HCEC 1CT (cell line): ENCODE data around the gene NAP1L1.

Experiments
- DNase-seq: peaks from one replicate; pipeline ENCODE4 v3.0.0-alpha.2; 2017

Gene NAP1L1

DNA sequence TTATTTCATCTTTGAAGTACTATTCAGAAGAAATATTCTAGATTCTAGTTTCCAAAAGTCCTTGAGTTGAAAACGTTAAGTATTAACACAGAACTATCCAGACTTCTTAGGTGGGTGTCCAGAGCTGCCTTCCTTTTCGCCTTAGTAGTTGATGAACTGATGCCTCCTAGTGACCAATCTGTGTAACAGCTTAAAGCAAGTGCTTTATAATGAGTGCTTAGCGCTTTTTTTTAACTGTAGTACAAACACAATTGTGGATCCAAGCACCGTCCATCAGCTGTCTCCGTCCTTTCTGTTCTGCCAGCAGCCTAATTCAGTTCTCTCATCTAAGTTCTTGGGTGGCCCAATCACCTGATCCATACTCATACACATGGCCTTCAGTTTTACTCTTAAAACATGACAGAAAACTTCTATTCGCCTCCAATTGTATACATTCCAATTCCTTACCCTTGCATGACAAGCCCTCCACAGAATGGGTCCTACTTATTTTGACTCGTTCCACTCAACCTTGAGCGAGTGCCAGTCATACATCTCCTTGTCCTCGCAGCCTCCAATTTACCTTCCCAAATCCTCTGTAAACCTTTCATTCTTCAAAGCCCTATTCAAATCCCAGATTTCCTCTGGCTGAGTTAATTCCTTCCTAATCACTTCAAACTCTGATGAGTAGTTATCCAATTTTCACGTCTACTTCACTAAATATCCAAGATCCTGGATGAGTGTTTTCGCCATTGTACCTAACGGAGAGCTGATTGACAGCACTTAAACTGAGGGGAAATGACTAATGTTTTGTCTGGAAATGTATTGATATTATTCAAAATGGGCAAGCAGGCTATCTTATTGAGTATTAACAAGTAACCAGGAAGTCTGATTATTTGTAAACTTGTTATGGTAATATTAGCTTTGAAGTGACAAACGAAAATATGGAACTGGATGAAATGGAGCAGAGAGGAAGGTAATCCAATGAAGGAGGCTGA is 47.1 kb downstream of the NAP1L1 start:
- DNase-seq = peak; percentile 86

DNA sequence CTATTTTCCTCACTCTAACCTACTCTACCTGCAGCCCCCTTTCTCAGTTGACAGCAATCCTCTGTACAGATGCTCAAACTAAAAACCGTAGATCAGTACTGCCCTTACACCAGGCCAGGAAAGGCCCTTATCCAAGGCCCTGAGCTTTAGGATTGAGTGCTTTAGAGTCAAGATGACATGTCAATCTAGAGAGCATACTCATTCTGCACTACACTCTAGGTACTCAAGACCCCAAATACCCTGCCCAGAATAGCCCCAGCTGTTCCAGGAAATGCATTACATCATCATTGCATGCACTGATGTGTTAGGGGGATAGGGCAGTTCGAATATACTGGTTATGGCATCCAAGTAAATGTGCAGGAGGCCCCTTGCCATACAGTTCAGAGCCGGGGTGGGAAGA is 49.4 kb downstream of the NAP1L1 start:
- DNase-seq = no peak

DNA sequence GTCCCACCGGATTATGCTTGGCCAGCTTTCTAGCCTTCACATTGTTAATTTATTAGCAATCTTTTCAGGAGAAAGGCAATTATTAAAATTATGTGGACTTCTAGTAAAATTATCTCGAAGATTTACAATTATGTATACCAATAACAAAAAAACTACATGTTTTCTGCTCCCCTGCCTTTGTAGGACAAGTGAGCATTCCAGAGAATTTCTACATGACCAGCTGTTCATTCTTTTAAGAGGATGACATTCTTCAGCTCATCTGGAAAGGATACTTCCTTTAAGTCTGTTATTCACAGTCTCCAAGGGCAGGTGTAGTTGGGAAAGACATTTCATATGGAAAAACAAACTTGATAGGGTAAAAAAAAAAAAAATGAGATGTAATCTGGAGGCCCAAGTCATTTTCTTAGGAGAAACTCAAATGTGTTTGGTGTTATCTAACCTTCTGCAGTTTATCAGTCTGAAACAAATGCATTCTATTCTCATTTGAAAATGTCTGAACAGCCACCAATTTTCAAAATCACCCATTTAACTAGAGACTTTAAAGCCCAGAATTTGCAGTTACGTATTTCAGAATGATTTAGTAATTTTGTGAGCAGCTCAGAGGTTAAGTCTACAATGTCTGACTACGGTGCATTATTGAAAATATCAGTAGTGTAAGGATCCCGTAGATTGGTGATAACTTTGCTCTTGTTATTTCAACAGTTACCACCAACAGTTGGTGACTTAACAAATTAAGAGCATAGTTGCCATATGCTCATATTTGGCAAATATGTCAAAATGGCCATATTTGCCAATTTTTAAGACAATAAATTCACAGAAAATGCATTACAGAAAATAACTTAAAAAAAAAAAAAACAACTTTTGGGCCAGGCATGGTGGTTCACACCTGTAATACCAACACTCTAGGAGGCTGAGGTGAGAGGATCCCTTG is 51.1 kb downstream of the NAP1L1 start:
- DNase-seq = peak; percentile 57

DNA sequence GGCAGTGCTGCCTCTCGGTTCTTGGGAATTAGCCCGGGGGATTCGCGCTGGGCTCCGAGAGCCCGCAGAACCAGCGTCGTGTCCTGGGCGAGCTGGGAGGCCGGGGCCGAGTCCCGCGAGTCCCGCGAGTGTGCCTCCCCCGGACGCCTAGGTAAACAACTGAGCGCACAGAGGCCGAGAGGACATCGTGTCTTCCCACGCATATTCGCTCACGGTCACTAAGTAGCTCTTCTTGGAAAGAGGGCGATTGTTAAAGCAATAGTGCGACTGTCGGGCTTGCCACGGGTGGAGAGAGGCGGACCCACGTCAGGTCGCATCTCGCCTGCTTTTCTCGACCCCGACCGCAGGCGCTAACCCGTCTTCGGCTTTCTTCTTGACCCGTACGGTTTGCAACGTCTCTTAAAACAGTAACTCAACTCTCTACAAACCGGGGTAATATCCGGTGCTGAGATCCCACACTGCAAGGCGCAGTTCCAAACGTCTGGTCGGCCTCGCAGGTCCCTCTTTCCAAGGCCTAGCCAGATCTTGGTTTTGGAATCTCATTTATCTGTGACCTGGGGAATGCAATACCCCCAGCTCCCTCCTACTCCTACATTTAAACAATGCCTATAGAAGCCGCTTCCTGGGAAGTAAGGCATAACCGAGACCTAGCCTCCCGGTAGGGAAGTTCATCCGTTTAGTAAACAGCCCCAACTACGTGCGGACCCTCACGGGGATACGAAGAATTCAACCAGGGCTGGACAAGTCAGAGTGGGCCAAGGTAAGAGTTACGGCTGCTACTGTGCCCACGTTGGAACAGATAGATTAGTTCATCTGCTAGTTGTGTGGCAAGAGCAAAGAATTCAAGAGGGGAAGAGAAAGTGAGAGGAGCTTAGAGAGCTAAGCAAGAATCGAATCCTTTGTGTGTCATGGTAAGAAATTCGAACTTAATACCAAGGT is 52.2 kb downstream of the NAP1L1 start:
- peak; percentile 68 for DNase-seq

- DNase-seq = peak; percentile 99
Measured at GRCh38 chr12:76031414-76032042, 53.0 kb downstream of the NAP1L1 start, which contains the start of gene PHLDA1. TSS of gene PHLDA1 (minus strand) at chr12:76031776.

- DNase-seq = no peak
Measured at GRCh38 chr12:76031081-76031413, 53.4 kb downstream of the NAP1L1 start.

DNA sequence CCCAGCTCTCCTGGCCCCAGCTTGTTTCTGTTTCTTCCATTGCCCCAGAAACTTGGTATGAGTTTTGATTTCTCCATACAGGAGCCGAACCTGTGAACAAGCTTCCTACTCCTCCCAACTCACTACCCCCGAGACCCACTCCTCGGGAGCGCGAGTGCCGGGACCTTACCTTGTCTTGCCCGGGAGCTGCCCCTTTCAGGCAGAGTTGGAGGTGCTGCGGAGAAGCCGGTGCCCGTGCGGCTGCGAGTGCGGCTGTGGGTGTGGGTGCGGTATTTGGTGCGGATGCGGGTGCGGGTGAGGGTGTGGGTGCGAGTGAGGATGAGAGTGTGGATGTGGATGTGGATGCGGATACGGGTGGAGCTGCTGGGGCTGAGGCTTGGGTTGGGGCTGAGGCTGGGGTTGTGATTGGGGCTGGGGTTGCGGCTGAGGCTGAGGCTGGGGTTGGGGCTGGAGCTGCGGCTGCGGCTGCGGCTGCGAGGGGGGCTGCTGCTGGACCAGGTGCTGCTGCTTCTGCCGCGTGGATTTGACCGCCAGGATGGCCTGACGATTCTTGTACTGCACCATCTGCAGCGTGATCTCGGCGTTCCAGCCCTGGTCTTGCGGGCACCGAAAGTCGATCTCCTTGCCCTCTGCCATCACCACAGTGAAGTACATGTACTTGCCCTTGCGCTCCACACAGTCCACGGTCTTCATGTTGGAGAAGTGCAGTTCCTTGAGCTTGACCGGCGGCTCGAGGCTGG is 54.0 kb downstream of the NAP1L1 start:
- DNase-seq = peak; percentile 55

DNA sequence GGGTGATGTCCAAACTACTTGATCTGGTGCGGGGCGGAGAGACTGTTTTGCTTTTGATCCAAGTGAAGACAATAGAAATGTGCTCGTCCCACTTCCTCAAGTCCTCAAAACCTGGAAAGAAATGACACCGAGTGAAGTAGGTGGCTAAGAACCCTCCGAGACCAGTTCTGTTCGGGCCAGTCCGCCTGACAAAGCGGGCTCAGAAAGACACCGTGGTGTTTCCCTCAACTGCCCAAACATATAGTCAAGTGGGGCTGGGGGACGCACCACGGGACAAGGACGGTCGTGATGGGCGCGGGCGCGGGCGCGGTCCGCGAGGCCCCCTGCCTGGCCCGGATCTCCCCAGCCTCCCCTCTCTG is 54.5 kb downstream of the NAP1L1 start:
- DNase-seq = peak; percentile 57

DNA sequence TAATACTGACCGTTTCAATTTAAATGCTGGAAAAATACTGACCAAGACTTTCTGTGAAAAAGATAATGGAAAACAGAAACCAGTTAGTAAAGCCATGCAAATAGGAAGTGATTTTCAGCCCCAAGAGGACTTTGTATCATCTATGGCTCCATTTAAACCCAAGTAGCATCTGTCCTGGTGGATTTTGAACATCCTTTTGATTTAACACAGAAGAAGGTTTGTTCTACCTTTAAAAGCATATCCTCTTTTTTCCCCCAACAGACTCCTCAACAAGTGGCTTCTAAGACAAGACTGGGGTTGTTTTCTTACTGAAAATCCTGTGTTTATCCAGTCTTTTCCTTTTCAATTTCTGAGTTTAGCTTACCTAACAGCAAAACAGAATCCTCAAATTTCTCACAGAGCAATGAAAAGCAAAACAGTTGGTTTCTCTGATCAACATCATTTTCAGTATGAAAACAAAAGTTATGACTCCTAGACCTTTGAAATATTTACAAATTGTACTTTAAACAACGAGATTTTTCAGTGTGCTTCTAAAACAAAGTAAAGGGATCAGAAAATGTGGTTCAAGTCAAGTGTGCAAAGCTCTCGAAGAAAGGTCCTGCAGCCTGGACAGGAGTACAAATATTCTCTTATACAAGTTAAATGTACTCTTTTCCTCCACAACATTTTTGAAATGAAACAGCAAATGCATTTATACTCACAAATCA is 55.8 kb downstream of the NAP1L1 start:
- no peak for DNase-seq

DNA sequence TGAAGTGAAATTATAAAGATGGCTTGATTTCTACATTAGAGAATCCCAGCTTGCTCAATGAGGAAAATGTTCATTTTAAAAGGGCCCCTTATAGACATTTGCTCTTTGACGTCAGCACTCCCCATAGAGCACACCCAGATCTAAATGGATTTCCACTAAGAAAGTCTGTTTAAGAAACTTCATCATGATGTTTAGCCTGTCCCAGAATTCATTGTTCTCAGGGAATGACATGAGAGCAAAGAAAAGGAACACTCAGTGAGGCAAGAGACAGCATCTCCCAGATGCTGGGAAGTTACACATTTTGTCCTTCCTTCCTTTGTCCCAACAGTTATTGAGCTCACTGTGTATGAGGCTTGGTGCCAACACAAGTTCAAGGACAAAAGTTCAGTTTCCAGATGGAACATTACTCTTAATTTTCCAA is 57.8 kb downstream of the NAP1L1 start:
- DNase-seq = peak; percentile 61

DNA sequence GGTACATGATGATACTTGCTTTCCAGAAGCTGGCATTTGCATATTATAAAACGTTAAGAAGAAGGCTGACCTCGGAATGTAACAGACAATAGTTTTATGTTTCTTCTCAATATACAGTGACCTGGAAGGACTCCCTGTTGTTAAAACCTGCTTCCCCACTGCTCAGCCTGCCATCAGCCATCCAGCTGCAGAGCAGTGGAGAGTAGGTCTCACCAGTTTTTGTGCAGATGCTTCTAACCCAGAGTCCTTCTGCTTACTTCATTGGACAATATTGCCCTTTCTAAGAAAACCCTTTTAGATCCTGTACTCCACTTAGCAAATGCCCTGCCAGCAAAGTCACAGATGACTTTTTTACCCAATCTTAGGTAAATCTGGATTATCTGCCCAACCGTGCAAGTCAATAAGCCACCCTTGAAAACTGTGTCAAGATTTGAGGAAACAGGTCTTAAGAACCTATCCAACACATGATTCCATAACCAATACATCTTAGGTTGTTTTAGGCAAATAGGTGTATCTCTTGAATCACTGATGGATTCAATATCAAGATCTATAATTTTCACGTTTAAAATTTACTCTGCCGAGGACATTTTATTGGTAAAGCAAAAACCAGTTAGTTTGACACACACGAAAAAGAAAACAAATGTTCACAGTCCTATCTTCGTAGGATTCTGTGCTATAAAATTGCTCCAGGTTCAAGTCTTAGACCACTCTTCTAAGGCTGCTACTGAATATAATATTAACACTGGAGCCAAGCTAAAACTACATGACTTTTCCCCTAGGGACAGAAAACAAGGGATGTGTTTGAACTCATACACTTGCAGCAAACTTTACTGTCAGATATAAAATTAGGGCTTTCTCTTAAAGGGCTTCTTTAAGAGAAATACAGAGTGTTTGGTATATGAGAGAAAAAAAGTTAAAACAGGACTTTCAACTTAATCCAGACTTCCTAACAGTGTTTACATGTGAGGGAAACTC is 58.6 kb downstream of the NAP1L1 start:
- DNase-seq = peak; percentile 61

DNA sequence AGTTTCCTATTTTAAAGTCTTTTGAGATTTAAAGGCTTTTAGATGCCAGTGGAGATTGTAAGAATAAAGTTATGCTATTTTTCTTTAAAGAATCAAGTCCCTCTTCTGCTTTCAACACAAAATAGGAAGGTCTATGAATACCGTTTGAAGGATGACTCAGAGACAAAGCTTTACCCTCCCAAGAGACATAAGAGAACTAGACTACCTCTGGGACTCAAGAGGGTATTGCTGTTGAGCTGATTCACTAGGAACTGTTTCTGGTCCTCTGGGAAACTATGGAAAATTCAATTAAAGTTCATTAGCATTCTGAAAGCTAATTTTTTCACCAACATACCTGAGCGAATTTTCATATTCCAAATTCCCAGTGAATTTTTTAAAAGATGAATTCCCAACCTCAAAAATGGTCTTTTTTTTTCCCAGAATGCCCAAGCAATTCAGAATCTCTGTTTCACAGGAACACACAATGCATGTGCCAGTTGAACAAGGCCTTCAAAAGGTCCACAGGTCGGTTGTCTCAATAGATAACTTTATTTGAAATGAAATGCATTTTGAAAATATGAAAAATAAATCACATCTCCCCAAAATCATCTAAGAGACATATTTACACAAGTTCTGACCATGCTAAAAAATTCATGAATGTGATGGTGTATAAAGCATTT is 59.4 kb downstream of the NAP1L1 start:
- peak; percentile 88 for DNase-seq

- DNase-seq = no peak
Measured at GRCh38 chr12:76024102-76024781, 60.2 kb downstream of the NAP1L1 start.

DNA sequence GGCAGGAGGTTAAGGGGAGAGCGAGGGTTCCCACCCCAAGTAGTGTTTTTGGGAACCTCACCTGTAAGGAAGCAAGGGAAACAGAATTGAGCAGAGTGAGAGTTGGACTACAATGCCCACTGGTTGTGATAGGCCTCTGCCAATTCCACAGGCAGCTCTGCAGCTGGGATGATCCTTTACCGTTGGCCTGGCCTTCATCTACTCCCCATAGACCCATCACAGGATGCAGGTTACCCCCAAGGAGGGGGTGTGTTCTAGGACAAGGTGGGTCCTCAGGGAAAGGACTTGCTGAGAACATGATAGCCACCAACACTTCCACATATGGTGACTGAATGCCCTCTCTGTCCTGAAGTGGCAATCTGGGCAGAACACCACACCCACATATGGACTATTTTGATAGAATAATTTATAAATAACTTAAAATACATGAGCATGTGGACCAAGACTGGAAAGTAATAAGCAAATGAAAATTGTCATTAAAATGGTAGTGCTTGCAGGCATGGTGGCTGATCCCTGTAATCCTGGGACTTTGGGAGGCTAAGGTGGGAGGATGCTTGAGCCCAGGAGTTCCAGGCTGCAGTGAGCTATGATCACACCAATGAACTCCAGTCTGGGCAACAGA is 61.3 kb downstream of the NAP1L1 start:
- no peak for DNase-seq

DNA sequence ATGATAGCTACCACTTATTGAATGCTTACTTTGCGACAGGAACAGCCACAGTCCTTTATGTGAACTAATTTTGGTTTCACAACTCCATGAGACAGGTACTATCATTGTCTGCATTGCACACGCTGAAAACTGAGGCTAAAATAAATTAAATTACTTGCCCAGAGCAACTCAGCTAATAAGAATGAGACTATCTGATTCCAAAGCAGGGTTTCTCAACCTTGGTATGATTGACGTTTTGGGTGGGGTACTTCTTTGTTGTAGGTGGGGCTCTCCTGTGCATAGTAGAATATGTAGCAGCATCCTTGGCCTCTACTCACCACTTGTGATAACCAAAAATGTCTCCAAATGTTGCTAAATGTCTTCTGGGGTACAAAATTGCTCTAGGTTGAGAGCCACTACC is 62.0 kb downstream of the NAP1L1 start:
- DNase-seq = no peak

DNA sequence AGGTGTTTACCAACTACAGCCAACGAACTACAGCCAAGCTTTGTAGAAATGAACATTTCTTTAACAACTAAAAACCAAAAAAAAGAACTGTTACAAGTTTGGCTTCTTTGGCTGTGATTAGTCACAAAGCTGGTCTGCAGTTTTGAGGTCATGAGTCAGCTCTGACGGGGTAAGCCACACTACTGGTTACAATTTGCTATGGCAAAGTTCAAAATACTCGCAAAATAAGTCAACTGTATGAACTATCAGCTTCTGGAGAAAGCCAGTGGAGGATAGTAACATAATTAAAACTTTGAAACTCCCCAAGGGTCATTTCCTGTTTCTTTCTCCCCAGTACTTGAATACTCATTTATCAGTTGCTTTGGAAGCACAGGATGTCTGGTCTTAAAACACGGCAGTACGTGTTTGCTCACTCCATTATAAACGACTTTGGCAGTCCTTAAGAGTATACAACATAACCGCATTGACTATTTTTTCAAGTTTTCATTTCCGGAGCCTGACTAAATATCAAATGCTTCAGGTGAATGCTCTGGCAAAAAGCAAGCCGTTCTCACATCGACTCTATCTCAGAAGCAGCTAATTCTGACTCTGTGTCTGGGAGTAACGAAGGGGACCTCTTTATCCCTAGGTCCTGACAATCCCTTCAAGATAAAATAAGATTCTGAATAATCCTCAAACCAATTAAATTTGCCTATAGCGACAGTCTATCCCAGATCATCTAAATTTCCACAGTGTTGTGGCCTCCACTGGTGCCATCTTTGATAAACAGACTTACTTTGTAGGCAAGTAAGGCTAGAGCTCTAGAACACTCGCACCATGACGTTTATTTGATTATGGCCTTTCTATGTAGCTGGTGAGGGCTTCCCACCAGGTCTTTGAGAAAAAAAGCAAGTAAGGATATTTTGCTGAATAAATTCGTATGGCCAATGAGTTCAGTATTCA is 63.5 kb downstream of the NAP1L1 start:
- peak; percentile 99 for DNase-seq
